HK-2 (cell line): ENCODE data around the gene RECQL5.
"Not testable (repeated sequence)": the region's sequence is repeated elsewhere in the genome, so short reads cannot be mapped to it uniquely, and the experiment has no call there.

Experiments
- DNase-seq: peaks from one replicate; pipeline ENCODE4 v3.0.0-alpha.2; 2018; ENCODE audit not compliant: unreplicated experiment

The RECQL5 gene

GRCh38 chr17:75616521-75617122 lies 50.3 kb downstream of the RECQL5 start:
- DNase-seq = no peak

- no peak for DNase-seq
Observed at GRCh38 chr17:75615301-75615700, 51.7 kb downstream of the RECQL5 start.

GRCh38 chr17:75614556-75615270 lies 52.2 kb downstream of the RECQL5 start:
- no peak for DNase-seq

GRCh38 chr17:75614006-75614405 lies 52.9 kb downstream of the RECQL5 start:
- no peak for DNase-seq

GRCh38 chr17:75612906-75613626 lies 53.9 kb downstream of the RECQL5 start:
- DNase-seq = no peak

GRCh38 chr17:75611851-75612429 lies 55.0 kb downstream of the RECQL5 start:
- no peak for DNase-seq

- no peak for DNase-seq
Observed at GRCh38 chr17:75610103-75610984, 56.6 kb downstream of the RECQL5 start.

- DNase-seq = no peak
Observed at GRCh38 chr17:75607086-75607485, 59.9 kb downstream of the RECQL5 start.

- no peak for DNase-seq
Observed at GRCh38 chr17:75605790-75606189, 61.2 kb downstream of the RECQL5 start.

GRCh38 chr17:75604034-75604695 lies 62.8 kb downstream of the RECQL5 start:
- DNase-seq = no peak

- DNase-seq = no peak
Observed at GRCh38 chr17:75603123-75603522, 63.8 kb downstream of the RECQL5 start.

- DNase-seq = no peak
Observed at GRCh38 chr17:75602644-75603043, 64.3 kb downstream of the RECQL5 start.

GRCh38 chr17:75601057-75601987 lies 65.6 kb downstream of the RECQL5 start:
- peak; percentile 40 for DNase-seq

GRCh38 chr17:75596320-75597087 lies 70.5 kb downstream of the RECQL5 start:
- no peak for DNase-seq

- no peak for DNase-seq
Observed at GRCh38 chr17:75595920-75596313, 71.0 kb downstream of the RECQL5 start.

GRCh38 chr17:75595284-75595919 lies 71.6 kb downstream of the RECQL5 start:
- DNase-seq = no peak

- no peak for DNase-seq
Observed at GRCh38 chr17:75594499-75595283, 72.3 kb downstream of the RECQL5 start.

GRCh38 chr17:75593430-75593829 lies 73.5 kb downstream of the RECQL5 start:
- DNase-seq = not testable (repeated sequence)
